CD4-positive, alpha-beta T cell treated with Interleukin-1 beta for 1 hour (primary cell): ENCODE data around the gene PNKD.

Experiments
- DNase-seq, 2 donors: peaks; one replicate each; pipeline ENCODE4 v3.0.0-alpha.2; 2020 to 2022

Gene PNKD

GRCh38 chr2:218320704-218321336, 50.5 kb downstream of the PNKD start:
- no peak for DNase-seq

GRCh38 chr2:218322768-218323525, 52.6 kb downstream of the PNKD start:
- DNase-seq: peak; percentile 55 to 67

GRCh38 chr2:218323526-218324472, 53.5 kb downstream of the PNKD start:
- no peak for DNase-seq

GRCh38 chr2:218325566-218326160, 55.3 kb downstream of the PNKD start:
- no peak for DNase-seq

- no peak for DNase-seq
Observed at GRCh38 chr2:218326315-218326714, 56.0 kb downstream of the PNKD start.

- no peak for DNase-seq
Observed at GRCh38 chr2:218327451-218328210, 57.3 kb downstream of the PNKD start.

GRCh38 chr2:218328294-218328693, 58.0 kb downstream of the PNKD start:
- DNase-seq: no peak

- peak in 1 of 2 donors; percentile 11 for DNase-seq
Observed at GRCh38 chr2:218329027-218329825, 58.9 kb downstream of the PNKD start.

- DNase-seq: no peak
Observed at GRCh38 chr2:218329826-218330593, 59.7 kb downstream of the PNKD start.

- no peak for DNase-seq
Observed at GRCh38 chr2:218331745-218332144, 61.4 kb downstream of the PNKD start.

- no peak for DNase-seq
Observed at GRCh38 chr2:218332288-218332687, 62.0 kb downstream of the PNKD start.

GRCh38 chr2:218332920-218333645, 62.8 kb downstream of the PNKD start:
- DNase-seq: peak in 1 of 2 donors; percentile 31

GRCh38 chr2:218334531-218334930, 64.2 kb downstream of the PNKD start:
- DNase-seq: no peak

GRCh38 chr2:218340656-218341055, 70.3 kb downstream of the PNKD start:
- no peak for DNase-seq

- no peak for DNase-seq
Observed at GRCh38 chr2:218341381-218341780, 71.1 kb downstream of the PNKD start.

- no peak for DNase-seq
Observed at GRCh38 chr2:218342837-218343236, 72.5 kb downstream of the PNKD start.

GRCh38 chr2:218343591-218343990, 73.3 kb downstream of the PNKD start:
- no peak for DNase-seq

GRCh38 chr2:218344090-218344754, 73.9 kb downstream of the PNKD start:
- no peak for DNase-seq

GRCh38 chr2:218344755-218345417, 74.6 kb downstream of the PNKD start:
- DNase-seq: no peak
